Karpas-422 (cell line): ENCODE data around the gene TRABD2B. TPM values are rescaled to one million over a fixed set of nuclear protein-coding genes. Genes with fewer than 3 reads are reported as not detected.

Source experiments
- DNase-seq: peaks from one replicate; pipeline ENCODE4 v3.0.0-alpha.2; 2015
- H2AFZ ChIP-seq: fragments of 200-600 bp; sonication (generic); 2 replicates; pipeline ENCODE4 v1.6.1; 2014; ENCODE audit warnings: antibody characterized with exemption, low read length, mixed read lengths
- H3K27ac ChIP-seq: fragments of 200-600 bp; sonication (generic); 2 replicates; pipeline ENCODE4 v1.5.1; 2014; ENCODE audit warnings: mild to moderate bottlenecking, low read length, moderate library complexity
- H3K27me3 ChIP-seq: fragments of 200-600 bp; sonication (generic); 2 replicates; pipeline ENCODE4 v1.6.1; 2014; ENCODE audit warnings: low read length, mixed read lengths
- H3K36me3 ChIP-seq: fragments of 200-600 bp; sonication (generic); 2 replicates; pipeline ENCODE4 v1.6.1; 2014; ENCODE audit warnings: low read length, mixed read lengths; ENCODE audit not compliant: insufficient read depth
- H3K4me1 ChIP-seq: fragments of 200-600 bp; sonication (generic); 2 replicates; pipeline ENCODE4 v1.6.1; 2014; ENCODE audit warnings: mild to moderate bottlenecking, low read length, mixed read lengths
- H3K4me2 ChIP-seq: fragments of 200-600 bp; sonication (generic); 2 replicates; pipeline ENCODE4 v1.6.1; 2014; ENCODE audit warnings: low read length, low read depth, mild to moderate bottlenecking; ENCODE audit not compliant: poor library complexity, severe bottlenecking
- H3K4me3 ChIP-seq: fragments of 200-600 bp; sonication (generic); 2 replicates; pipeline ENCODE4 v1.5.1; 2014; ENCODE audit warnings: mild to moderate bottlenecking, antibody characterized with exemption, low read length, mixed read lengths
- H3K79me2 ChIP-seq: fragments of 200-600 bp; sonication (generic); 2 replicates; pipeline ENCODE4 v1.6.1; 2014; ENCODE audit warnings: mild to moderate bottlenecking, low read length, mixed read lengths
- H3K9ac ChIP-seq: fragments of 200-600 bp; sonication (generic); 2 replicates; pipeline ENCODE4 v1.6.0; 2014; ENCODE audit warnings: low read length
- H3K9me2 ChIP-seq: fragments of 200-600 bp; sonication (generic), shearing (Covaris generic); replicated peaks from 2 replicates; pipeline ENCODE4 v1.6.0; 2014; ENCODE audit warnings: mild to moderate bottlenecking, low read length, moderate library complexity; ENCODE audit not compliant: insufficient read depth
- H3K9me3 ChIP-seq: fragments of 300-700, 200-600 bp; sonication (generic); 2 replicates; pipeline ENCODE4 v1.6.1; 2014; ENCODE audit warnings: low read length, mixed read lengths
- H4K20me1 ChIP-seq: fragments of 200-600 bp; sonication (generic); 2 replicates; pipeline ENCODE4 v1.6.1; 2014; ENCODE audit warnings: mild to moderate bottlenecking, antibody characterized with exemption, low read length, low read depth; ENCODE audit not compliant: insufficient read depth
- total RNA-seq: library from RNA; depleted of rRNA; stranded (reverse); fragments of >200 nt; shearing (Covaris generic); gene quantifications from 2 replicates; pipeline ENCODE4 v1.2.3, GENCODE V29; 2014; ENCODE audit warnings: low replicate concordance

Gene TRABD2B
- total RNA-seq, 1 experiment from 2014 or later: not detected

- DNase-seq: no peak
- Histone ChIP-seq H2AFZ (no peak overlapping the region), H4K20me1 (no peaks in the 10 kb centered on the region), H3K36me3 (no peaks in the 10 kb centered on the region), H3K9ac (no peak overlapping the region), H3K4me2 (no peak overlapping the region), H3K9me2 (no peaks in the 10 kb centered on the region), H3K27me3 (peaks cover 3% of the 10 kb centered on the region), H3K79me2 (no peaks in the 10 kb centered on the region), H3K4me3 (no peak overlapping the region), H3K9me3 (no peaks in the 10 kb centered on the region), H3K27ac (no peak overlapping the region), H3K4me1 (no peaks in the 10 kb centered on the region)
Measured at GRCh38 chr1:48035371-48036141, 38.4 kb upstream of the TRABD2B start.

DNA sequence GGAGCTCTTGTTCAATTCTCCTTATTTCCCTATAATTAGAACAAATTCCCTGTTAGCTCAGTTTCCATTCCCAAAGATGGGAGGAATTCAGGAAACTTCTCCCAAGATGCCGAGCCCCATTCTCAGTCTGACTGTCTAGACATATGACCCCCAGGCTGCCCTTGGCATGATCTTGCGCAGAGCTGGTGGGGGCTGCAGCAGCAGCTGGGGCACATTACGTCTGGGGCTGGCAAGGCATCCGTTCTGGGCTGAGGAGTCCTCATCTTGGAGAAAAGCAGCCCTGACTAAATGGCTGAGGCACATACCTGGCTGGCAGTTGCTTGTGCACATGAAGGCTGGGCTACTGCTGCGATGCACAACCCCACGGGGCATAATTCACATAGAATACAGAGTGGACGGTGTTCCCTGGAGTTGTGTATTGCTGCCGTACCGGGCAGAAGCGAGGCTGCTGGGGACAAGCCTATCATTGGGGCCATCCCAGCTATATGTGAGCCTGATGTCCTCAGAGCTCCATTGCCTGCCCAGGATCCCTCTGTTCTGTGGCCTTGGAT is 36.4 kb upstream of the TRABD2B start:
- H3K9me3 ChIP-seq: no peaks in the 10 kb centered on the region
- no peak overlapping the region for H2AFZ ChIP-seq
- no peak overlapping the region for H3K4me2 ChIP-seq
- H3K79me2 ChIP-seq: no peaks in the 10 kb centered on the region
- DNase-seq: no peak
- peaks cover 3% of the 10 kb centered on the region for H3K27me3 ChIP-seq
- no peak overlapping the region for H3K9ac ChIP-seq
- no peaks in the 10 kb centered on the region for H4K20me1 ChIP-seq
- H3K9me2 ChIP-seq: no peaks in the 10 kb centered on the region
- no peak overlapping the region for H3K4me3 ChIP-seq
- no peaks in the 10 kb centered on the region for H3K4me1 ChIP-seq
- no peak overlapping the region for H3K27ac ChIP-seq
- H3K36me3 ChIP-seq: no peaks in the 10 kb centered on the region

DNA sequence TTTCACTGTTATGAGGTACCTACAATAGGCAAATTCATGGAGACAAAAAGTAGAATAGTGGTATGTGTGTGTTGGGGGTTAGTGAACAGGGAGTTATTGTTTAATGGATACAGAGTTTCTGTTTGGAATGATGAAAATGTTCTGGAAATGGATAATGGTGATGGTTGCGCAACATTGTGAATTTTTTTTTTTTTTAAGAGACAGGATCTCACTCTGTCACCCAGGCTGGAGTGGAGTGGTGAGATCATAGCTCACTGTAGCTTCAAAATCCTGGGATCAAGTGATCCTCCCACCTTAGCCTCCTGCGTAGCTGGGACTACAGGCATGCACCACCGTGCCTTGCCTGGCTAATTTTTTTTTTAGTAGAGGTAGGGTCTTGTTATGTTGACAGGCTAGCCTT is 34.5 kb upstream of the TRABD2B start:
- H3K9me3 ChIP-seq: no peaks in the 10 kb centered on the region
- H3K4me1 ChIP-seq: no peaks in the 10 kb centered on the region
- DNase-seq: no peak
- H3K4me2 ChIP-seq: no peak overlapping the region
- no peaks in the 10 kb centered on the region for H3K36me3 ChIP-seq
- no peaks in the 10 kb centered on the region for H3K27me3 ChIP-seq
- H2AFZ ChIP-seq: no peak overlapping the region
- no peaks in the 10 kb centered on the region for H4K20me1 ChIP-seq
- H3K9ac ChIP-seq: no peak overlapping the region
- H3K4me3 ChIP-seq: no peak overlapping the region
- H3K27ac ChIP-seq: no peak overlapping the region
- no peaks in the 10 kb centered on the region for H3K79me2 ChIP-seq
- H3K9me2 ChIP-seq: no peaks in the 10 kb centered on the region

DNA sequence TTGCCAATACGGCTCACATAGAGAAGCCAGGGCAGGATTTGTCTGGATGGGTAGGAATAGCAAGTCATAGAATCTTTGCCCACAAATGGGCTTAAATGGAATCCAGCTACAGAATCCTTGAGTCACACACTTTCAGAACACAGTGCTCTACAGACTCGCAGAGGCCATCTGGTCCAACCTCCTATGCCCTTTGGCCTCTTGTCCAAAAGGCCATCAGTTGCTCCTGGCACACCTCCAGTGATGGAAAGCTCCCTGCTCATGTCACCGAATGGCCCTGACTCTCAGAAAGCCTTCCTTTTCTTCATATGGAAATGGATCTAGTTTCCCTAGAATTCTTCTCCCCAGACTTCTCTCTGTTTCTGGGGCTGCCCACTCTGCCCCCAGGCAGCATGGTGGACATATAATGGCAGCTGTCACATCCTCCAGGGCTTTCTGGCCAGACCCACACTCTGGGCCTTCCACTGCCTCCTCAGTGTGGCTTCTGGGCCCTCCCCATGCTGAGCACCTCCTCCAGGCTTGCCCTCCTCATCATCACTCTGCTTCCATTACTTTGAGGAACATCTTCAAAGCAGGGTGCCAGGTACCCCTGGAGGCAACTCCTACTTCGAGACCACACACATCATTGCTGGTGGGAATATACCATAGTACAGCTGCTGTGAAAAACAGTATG is 33.6 kb upstream of the TRABD2B start:
- no peaks in the 10 kb centered on the region for H4K20me1 ChIP-seq
- no peaks in the 10 kb centered on the region for H3K27me3 ChIP-seq
- no peak overlapping the region for H3K4me3 ChIP-seq
- H3K9me2 ChIP-seq: no peaks in the 10 kb centered on the region
- H3K36me3 ChIP-seq: no peaks in the 10 kb centered on the region
- H3K79me2 ChIP-seq: no peaks in the 10 kb centered on the region
- no peak overlapping the region for H3K4me2 ChIP-seq
- H3K9me3 ChIP-seq: no peaks in the 10 kb centered on the region
- no peaks in the 10 kb centered on the region; the same call in 1 of the 2 replicates for H3K4me1 ChIP-seq
- H3K9ac ChIP-seq: no peak overlapping the region
- H3K27ac ChIP-seq: no peak overlapping the region
- H2AFZ ChIP-seq: no peak overlapping the region
- DNase-seq: no peak

GRCh38 chr1:48030211-48030610 is 33.0 kb upstream of the TRABD2B start:
- Histone ChIP-seq H3K9me3 (no peaks in the 10 kb centered on the region), H3K9me2 (no peaks in the 10 kb centered on the region)
- no peak for DNase-seq

GRCh38 chr1:48028218-48029069 is 31.3 kb upstream of the TRABD2B start:
- Histone ChIP-seq H3K9me2 (no peaks in the 10 kb centered on the region), H3K9ac (no peak overlapping the region), H3K4me2 (no peak overlapping the region), H3K27ac (no peak overlapping the region), H4K20me1 (no peaks in the 10 kb centered on the region), H2AFZ (no peak overlapping the region), H3K9me3 (no peaks in the 10 kb centered on the region), H3K27me3 (no peaks in the 10 kb centered on the region), H3K4me1 (peaks cover 11% of the 10 kb centered on the region), H3K36me3 (no peaks in the 10 kb centered on the region), H3K79me2 (no peaks in the 10 kb centered on the region), H3K4me3 (no peak overlapping the region)
- DNase-seq: no peak

More at GRCh38 chr1:48030211-48030610, 33.0 kb upstream of the TRABD2B start:
- Histone ChIP-seq H3K4me2 (no peak overlapping the region), H3K79me2 (no peaks in the 10 kb centered on the region), H4K20me1 (no peaks in the 10 kb centered on the region), H3K4me1 (peaks cover 3% of the 10 kb centered on the region), H3K36me3 (no peaks in the 10 kb centered on the region), H3K4me3 (no peak overlapping the region), H3K9ac (no peak overlapping the region), H2AFZ (no peak overlapping the region), H3K27ac (no peak overlapping the region), H3K27me3 (no peaks in the 10 kb centered on the region)

DNA sequence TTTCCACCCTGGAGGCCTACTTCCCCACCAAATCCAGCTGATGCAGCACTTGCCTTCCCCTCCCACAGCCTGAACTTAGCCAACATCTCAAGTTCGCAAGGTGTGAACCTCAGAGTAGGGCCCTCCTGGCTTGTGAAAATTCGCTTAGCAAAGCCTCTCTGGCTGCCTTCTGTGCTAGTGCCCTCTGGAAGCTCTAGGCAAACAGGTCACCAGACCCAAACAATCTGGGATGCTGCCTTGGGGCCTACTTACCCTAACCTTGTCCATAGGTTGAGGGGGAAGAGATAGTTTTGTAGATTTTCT is 30.3 kb upstream of the TRABD2B start:
- no peaks in the 10 kb centered on the region for H3K79me2 ChIP-seq
- no peak overlapping the region for H3K4me2 ChIP-seq
- no peak overlapping the region for H2AFZ ChIP-seq

More for the DNA sequence above, 30.3 kb upstream of the TRABD2B start:
- Histone ChIP-seq H3K27ac (no peak overlapping the region), H3K9ac (no peak overlapping the region), H4K20me1 (no peaks in the 10 kb centered on the region), H3K4me1 (peaks cover 11% of the 10 kb centered on the region), H3K27me3 (no peaks in the 10 kb centered on the region), H3K4me3 (no peak overlapping the region), H3K36me3 (no peaks in the 10 kb centered on the region), H3K9me3 (no peaks in the 10 kb centered on the region), H3K9me2 (no peaks in the 10 kb centered on the region; the same call in 1 of the 2 replicates)
- no peak for DNase-seq
